Measurements from ENCODE around the gene ATIC.
A peak's percentile ranks its signal among the peaks of the same experiment; 100 is the strongest.
"Not testable (repeated sequence)": the region's sequence is repeated elsewhere in the genome, so short reads cannot be mapped to it uniquely, and the experiment has no call there.

The ATIC gene

DNA sequence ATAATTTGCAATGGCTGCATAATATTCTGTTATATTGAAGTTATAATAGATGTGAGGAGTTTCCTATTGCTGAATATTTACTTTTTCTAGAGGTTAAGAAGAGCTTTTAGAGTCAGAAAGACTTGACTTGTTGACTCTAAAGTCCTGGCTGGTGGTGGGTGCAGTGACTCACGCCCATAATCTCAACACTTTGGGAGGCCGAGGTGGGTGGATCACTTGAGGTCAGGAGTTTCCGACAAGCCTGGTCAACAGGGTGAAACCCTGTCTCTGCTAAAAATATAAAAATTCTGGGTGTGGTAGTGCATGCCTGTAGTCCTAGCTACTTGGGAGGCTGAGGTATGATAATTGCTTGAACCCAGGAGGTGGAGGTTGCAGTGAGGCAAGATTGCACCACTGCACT is 33.9 kb upstream of the ATIC start:
- Histone ChIP-seq H3K9me3 (0 out of 2 replicates have a peak, but pooled peaks cover 5% of the 10 kb centered on the region), H3K4me2 (no peak overlapping the region), H4K20me1 (no peaks in the 10 kb centered on the region), H3K9ac (no peak overlapping the region), H3K36me3 (no peaks in the 10 kb centered on the region), H3K4me3 (no peak overlapping the region), H3K27me3 (no peaks in the 10 kb centered on the region), H3K4me1 (peaks cover 7% of the 10 kb centered on the region; the same call in 1 of the 2 replicates), H3K27ac (no peak overlapping the region)
- TF ChIP-seq Cebpa-rat (IDR thresholded peaks at IDR 0.05): no peak

DNA sequence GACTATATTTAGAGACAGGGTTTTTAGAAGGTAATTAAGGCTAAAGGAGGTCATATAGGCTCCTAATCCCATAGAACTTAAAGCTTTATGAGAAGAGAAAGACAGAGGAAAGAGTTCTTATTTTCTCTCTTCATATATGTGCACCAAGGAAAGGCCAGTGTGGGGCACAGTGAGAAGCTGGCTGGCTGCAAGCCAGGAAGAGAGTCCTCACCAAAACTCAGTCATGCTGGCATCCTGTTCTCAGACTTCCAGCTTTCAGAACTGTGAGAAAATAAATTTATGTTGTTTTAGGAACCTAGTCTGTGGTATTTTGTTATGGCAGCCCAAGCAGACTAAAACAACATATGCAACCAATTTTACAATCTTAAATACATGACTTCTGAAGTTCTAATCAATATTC is 31.5 kb upstream of the ATIC start:
- Histone ChIP-seq H3K27me3 (no peaks in the 10 kb centered on the region), H3K4me1 (peaks cover 7% of the 10 kb centered on the region; the same call in 1 of the 2 replicates), H3K27ac (no peak overlapping the region), H3K9ac (no peak overlapping the region), H3K9me3 (0 out of 2 replicates have a peak, but pooled peaks cover 5% of the 10 kb centered on the region), H3K4me2 (peak overlapping the region; percentile 12; the same call in 1 of the 2 replicates), H3K36me3 (no peaks in the 10 kb centered on the region), H4K20me1 (no peaks in the 10 kb centered on the region), H3K4me3 (no peak overlapping the region)
- TF ChIP-seq Cebpa-rat (IDR thresholded peaks at IDR 0.05): no peak

DNA sequence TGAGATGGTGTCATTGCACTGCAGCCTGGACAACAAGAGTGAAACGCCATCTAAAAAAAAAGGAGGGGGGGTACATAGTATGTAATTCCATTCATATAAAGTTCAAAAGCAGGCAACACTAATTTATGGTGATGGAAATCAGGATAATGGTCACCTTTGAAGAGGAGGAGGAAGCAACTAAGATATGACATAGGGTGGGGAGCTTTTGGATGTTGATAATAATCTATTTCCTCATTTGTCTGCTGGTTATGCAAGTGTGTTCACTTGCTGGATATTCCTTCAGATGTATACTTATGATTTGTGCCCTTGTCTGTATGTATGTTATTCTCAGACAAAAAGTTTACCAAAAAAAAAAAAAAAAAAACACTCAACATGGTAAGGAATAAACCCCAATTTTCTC is 28.6 kb upstream of the ATIC start:
- Histone ChIP-seq H3K9ac (no peak overlapping the region), H3K9me3 (0 out of 2 replicates have a peak, but pooled peaks cover 5% of the 10 kb centered on the region), H3K4me1 (peaks cover 7% of the 10 kb centered on the region; the same call in 1 of the 2 replicates), H3K36me3 (no peaks in the 10 kb centered on the region), H4K20me1 (no peaks in the 10 kb centered on the region), H3K4me3 (no peak overlapping the region), H3K27me3 (no peaks in the 10 kb centered on the region), H3K27ac (no peak overlapping the region), H3K4me2 (no peak overlapping the region)
- TF ChIP-seq Cebpa-rat (IDR thresholded peaks at IDR 0.05): no peak

DNA sequence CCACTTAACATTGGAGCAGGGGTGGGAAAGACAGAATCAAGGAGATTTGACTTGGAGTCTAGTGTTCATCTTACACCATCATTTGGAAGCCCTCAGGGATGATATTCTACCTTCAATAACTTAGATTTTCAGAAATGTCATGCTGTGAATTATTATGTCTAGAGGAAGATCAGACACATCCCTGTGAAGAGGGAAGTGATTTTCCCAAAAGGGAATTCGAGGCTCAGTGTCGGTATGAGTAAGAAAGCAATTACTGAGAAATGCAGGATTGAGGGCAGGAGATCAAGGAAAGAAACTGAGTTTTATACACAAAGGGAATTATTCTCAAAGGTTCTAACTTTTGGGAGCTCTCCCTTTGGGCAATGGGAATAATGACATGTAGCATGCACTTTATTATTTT is 25.6 kb upstream of the ATIC start:
- H3K4me1 ChIP-seq: no peaks in the 10 kb centered on the region
- H3K27me3 ChIP-seq: no peaks in the 10 kb centered on the region
- no peaks in the 10 kb centered on the region for H4K20me1 ChIP-seq
- H3K4me3 ChIP-seq: no peak overlapping the region
- no peak overlapping the region for H3K27ac ChIP-seq
- TF ChIP-seq Cebpa-rat (IDR thresholded peaks at IDR 0.05): no peak
- no peak overlapping the region for H3K4me2 ChIP-seq
- no peak overlapping the region for H3K9ac ChIP-seq
- H3K9me3 ChIP-seq: 0 out of 2 replicates have a peak, but pooled peaks cover 5% of the 10 kb centered on the region
- H3K36me3 ChIP-seq: no peaks in the 10 kb centered on the region

DNA sequence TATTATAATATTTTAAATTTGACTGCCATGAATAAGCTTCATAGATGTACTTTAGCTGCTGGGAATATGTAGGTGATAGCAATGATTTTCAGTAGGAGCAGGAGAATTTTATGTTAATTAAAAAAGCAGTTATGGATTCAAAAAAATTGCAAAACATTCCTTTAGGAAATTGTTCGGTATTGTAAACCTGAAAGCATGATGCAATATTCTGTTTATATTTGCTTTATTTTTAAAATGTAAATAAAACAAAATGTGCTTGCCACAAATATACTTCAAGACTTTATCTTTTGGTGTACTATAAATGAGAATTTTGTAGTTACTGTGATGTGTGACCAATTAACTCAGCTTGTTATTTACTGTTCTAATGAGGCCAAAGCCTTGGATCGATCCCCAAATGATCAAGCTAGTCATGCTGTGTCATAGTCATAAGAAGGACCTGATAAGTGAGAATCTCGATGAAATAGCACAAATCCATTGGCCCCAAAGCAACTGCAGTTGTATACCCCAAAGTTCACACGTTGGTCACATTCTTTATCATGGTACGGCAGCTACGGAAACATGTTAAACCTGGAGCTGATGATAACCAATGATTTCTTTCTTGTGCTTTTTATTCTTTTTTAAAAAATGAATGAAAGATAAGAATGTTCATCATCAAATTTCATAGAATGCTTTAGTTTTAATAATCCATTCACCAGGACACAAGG is 23.6 kb upstream of the ATIC start:
- Histone ChIP-seq H3K27me3 (no peaks in the 10 kb centered on the region), H4K20me1 (no peaks in the 10 kb centered on the region), H3K4me3 (no peak overlapping the region), H3K4me1 (no peaks in the 10 kb centered on the region), H3K9me3 (no peaks in the 10 kb centered on the region), H3K27ac (no peak overlapping the region), H3K9ac (no peak overlapping the region), H3K4me2 (no peak overlapping the region), H3K36me3 (no peaks in the 10 kb centered on the region)
- no peak for TF ChIP-seq Cebpa-rat (IDR thresholded peaks at IDR 0.05)

DNA sequence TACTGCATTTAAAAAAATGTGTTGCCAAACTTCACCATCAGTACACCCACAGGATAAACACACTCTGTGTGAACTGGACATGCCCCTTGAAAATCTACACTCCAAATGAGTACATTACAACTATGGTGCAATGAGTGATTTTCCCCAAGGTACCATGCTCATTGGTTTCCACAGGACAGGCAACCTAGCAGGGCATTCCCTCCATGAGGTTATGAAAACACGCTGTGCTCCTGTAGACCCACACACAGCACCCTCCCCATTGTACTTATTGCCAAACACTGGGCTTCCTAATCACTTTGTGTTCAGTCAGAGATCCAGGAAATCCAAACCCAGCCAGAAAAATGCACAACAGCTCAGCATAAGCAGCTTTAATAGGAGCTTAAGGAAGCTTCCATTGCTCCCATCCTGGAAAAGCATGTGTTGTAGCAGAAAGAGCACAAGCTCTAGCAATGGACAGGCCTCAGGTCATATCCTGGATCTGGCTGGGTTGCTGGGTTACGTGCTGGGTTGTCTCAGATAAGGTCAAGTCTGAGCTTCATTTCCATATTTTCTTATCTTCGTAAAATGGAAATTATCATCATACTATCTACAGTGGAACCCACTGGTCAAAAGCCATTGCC is 20.8 kb upstream of the ATIC start:
- H4K20me1 ChIP-seq: no peaks in the 10 kb centered on the region
- no peak overlapping the region for H3K4me2 ChIP-seq
- H3K4me1 ChIP-seq: no peaks in the 10 kb centered on the region
- no peak overlapping the region for H3K4me3 ChIP-seq
- H3K27me3 ChIP-seq: no peaks in the 10 kb centered on the region
- H3K36me3 ChIP-seq: no peaks in the 10 kb centered on the region
- no peaks in the 10 kb centered on the region for H3K9me3 ChIP-seq
- no peak overlapping the region for H3K27ac ChIP-seq
- H3K9ac ChIP-seq: no peak overlapping the region
- TF ChIP-seq Cebpa-rat (IDR thresholded peaks at IDR 0.05): no peak

DNA sequence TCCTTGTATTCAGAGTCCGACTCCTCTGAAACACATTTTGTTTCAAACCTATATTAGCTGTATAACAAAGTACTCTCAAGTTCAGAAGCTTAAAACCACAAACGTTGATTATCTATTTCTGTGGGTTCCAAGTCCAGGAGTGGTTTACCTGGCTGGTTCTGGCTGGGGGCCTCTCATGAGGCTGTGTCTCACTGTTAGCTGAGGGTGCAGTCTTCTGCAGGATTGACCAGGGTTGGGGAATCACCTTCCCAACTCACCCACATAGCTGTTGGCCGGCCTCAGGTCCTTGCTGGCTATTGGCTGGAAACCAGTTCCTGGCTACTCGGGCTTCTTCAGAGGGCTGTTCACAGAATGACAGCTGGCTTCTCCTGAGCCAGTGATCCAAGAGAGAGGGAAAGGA is 18.0 kb upstream of the ATIC start:
- H3K9ac ChIP-seq: no peak overlapping the region
- no peak overlapping the region for H3K4me2 ChIP-seq

DNA sequence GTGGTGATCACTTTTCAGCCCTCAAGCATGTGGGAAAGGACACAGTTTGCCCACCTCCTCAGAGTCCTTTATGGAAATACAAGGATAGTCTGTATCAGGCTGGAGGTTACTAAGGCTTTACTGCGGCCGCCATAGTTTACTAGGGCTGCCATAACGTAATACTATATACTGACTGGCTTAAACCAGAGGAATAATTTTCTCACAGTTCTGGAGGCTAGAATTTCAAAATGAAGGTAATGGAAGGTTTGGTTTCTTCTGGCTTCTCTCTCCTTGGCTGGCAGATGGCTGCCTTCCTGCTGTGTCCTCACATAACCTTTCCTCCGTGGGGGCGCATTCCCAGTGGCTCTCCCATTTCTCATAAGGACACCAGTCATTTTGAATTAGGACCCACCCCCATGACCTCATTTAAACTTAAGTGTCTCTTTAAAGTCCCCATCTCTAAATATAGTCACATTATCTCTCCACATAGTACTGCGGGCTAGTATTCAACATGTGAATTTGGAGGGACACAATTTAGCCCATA is 12.5 kb upstream of the ATIC start:
- Histone ChIP-seq H3K36me3 (no peaks in the 10 kb centered on the region), H3K27me3 (no peaks in the 10 kb centered on the region), H4K20me1 (no peaks in the 10 kb centered on the region), H3K4me2 (no peak overlapping the region), H3K4me3 (no peak overlapping the region), H3K27ac (no peak overlapping the region), H3K9ac (no peak overlapping the region), H3K9me3 (peaks cover 25% of the 10 kb centered on the region), H3K4me1 (no peaks in the 10 kb centered on the region)
- TF ChIP-seq Cebpa-rat (IDR thresholded peaks at IDR 0.05): no peak

More for the DNA sequence above, 18.0 kb upstream of the ATIC start:
- no peak overlapping the region for H3K27ac ChIP-seq
- H4K20me1 ChIP-seq: no peaks in the 10 kb centered on the region
- H3K36me3 ChIP-seq: no peaks in the 10 kb centered on the region
- no peaks in the 10 kb centered on the region for H3K27me3 ChIP-seq
- 0 out of 2 replicates have a peak, but pooled peaks cover 7% of the 10 kb centered on the region for H3K9me3 ChIP-seq
- no peak overlapping the region for H3K4me3 ChIP-seq
- TF ChIP-seq Cebpa-rat (IDR thresholded peaks at IDR 0.05): no peak
- no peaks in the 10 kb centered on the region for H3K4me1 ChIP-seq

DNA sequence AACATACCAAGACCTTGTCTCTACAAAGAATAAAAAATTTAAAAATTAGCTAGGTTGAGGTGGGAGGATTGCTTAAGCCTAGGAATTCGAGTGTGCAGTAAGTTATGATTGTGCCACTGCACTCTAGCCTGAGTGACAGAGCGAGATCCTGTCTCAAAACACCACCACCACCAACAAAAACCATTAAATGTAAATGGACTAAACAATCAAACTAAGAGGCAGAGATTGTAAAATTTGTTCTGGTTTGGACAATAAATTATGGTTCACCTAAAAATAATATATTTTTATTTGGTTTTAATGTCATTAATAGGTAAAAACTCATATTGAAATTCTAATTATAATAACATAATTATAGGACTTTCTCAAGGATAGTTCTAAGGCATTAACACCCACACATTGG is 9.9 kb upstream of the ATIC start:
- no peak overlapping the region for H3K27ac ChIP-seq
- no peak overlapping the region for H3K4me2 ChIP-seq
- no peaks in the 10 kb centered on the region for H3K36me3 ChIP-seq
- TF ChIP-seq Cebpa-rat (IDR thresholded peaks at IDR 0.05): no peak
- H3K4me1 ChIP-seq: no peaks in the 10 kb centered on the region
- peaks cover 19% of the 10 kb centered on the region for H3K9me3 ChIP-seq
- no peak overlapping the region for H3K9ac ChIP-seq
- H4K20me1 ChIP-seq: no peaks in the 10 kb centered on the region
- H3K4me3 ChIP-seq: no peak overlapping the region
- H3K27me3 ChIP-seq: no peaks in the 10 kb centered on the region

DNA sequence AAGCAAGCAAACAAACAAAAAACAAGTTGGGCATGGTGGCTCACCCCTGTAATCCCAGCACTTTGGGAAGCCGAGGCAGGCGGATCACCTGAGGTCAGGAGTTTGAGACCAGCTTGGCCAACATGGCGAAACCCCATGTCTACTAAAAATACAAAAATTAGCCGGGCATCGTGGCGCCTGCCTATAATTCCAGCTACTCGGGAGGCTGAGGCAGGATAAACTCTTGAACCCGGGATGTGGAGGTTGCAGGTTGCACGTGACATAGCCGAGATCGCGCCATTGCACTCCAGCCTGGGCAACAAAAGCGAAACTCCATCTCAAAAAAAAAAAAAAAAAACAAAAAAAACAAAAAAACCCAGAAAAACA is 617 bp upstream of the ATIC start:
- Histone ChIP-seq H3K4me2 (peak overlapping the region; percentile 96), H3K27ac (peak overlapping the region; percentile 96), H3K9ac (peak overlapping the region; percentile 95), H3K4me3 (peak overlapping the region; percentile 85), H3K4me1 (peaks cover 46% of the 10 kb centered on the region), H3K36me3 (peaks cover 35% of the 10 kb centered on the region)
- H3K9me3 ChIP-seq, H3K27me3 ChIP-seq, H4K20me1 ChIP-seq: not testable (repeated sequence)

Measured in BLaER1 (cell line).